SH-SY5Y (cell line): Measurements from ENCODE around the gene EPHB6.

Experiments
- GATA2 ChIP-seq: IDR thresholded peaks from 2 replicates; pipeline ENCODE4 v1.6.1; 2011; ENCODE audit warnings: mild to moderate bottlenecking, low read depth, low read length
- GATA3 ChIP-seq: IDR thresholded peaks from 2 replicates; pipeline ENCODE4 v1.6.1; 2011; ENCODE audit warnings: low read depth, mild to moderate bottlenecking, low read length, moderate library complexity

DNA sequence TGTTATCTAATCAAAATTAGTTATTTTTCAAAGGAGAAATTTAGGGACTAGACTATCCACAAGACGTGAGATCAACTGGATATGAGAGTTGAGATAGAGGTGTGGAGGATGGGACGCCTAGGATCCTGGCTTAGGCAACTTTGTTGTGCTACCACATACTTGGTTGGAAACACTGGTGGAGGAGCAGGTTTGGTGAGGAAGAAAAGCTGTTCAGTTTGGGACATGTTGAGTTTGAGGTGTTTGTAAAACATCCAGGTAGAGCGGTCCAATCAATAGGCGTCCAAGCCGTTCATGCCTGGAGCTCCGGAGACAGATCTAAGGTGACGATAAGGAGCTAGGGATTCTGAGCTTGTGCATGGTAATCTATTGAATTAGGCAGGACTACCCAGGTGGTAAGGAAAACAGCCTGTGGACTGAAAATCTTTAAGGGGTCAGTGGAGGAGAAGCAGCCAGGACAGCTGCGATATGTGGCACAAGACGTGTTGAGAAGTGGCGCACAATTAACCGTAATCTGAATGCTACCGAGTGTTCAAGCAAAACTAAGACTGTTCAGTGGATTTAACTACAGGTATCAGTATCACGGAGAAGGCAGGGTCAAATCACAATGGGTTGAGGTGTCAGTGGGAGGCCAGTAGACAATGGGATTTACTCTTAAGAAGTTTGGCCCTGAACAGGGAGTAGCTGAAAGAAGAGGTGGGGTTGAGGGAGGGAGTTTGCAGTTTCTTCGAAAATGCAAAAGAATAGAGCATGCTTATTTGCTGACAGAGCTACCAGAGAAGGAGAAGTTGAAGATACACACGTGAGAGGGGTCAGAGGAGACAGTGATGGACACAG lies 46.8 kb downstream of the EPHB6 start:
- TF ChIP-seq GATA2 (no peak), GATA3 (no peak)
